ENCODE measurements around the gene TMPRSS2. TPM values are rescaled to one million over a fixed set of nuclear protein-coding genes. Genes with fewer than 3 reads are reported as not detected.
A peak's percentile ranks its signal among the peaks of the same experiment; 100 is the strongest.

TMPRSS2 gene
- total RNA-seq, 2 donors from 2014 or later, result not detected

- ATAC-seq (no peak), DNase-seq (ENCODE audit: low spot score in 2 of 2) (no peak)
- Mint-ChIP-seq H3K36me3 (no peaks in the 10 kb centered on the region), H3K9me3 (no peaks in the 10 kb centered on the region), H3K27ac (no peak overlapping the region)
Measured at GRCh38 chr21:41497788-41498187, 10.2 kb downstream of the TMPRSS2 start.

- no peak overlapping the region for H3K27ac Mint-ChIP-seq
- no peaks in the 10 kb centered on the region for H3K9me3 Mint-ChIP-seq
- no peaks in the 10 kb centered on the region for H3K36me3 Mint-ChIP-seq
- DNase-seq (ENCODE audit: low spot score in 2 of 2) (no peak), ATAC-seq (no peak)
Measured at GRCh38 chr21:41497008-41497407, 10.9 kb downstream of the TMPRSS2 start.

GRCh38 chr21:41494242-41494641, 13.7 kb downstream of the TMPRSS2 start:
- DNase-seq (ENCODE audit: low spot score in 2 of 2) (no peak), ATAC-seq (no peak)
- Mint-ChIP-seq H3K27ac (peak overlapping the region in 1 of 2 donors; percentile 3), H3K9me3 (no peaks in the 10 kb centered on the region), H3K36me3 (no peaks in the 10 kb centered on the region)

- ATAC-seq, result no peak
- no peak for DNase-seq (ENCODE audit: low spot score in 2 of 2)
- Mint-ChIP-seq H3K9me3 (no peaks in the 10 kb centered on the region), H3K36me3 (no peaks in the 10 kb centered on the region), H3K27ac (no peak overlapping the region)
Measured at GRCh38 chr21:41491412-41491811, 16.5 kb downstream of the TMPRSS2 start.

GRCh38 chr21:41490330-41490729, 17.6 kb downstream of the TMPRSS2 start:
- DNase-seq (ENCODE audit: low spot score in 2 of 2), result no peak
- ATAC-seq, result no peak

GRCh38 chr21:41489329-41489728, 18.6 kb downstream of the TMPRSS2 start:
- Mint-ChIP-seq H3K36me3 (no peaks in the 10 kb centered on the region), H3K27ac (no peak overlapping the region), H3K9me3 (no peaks in the 10 kb centered on the region)
- ATAC-seq (no peak), DNase-seq (ENCODE audit: low spot score in 2 of 2) (no peak)

More at GRCh38 chr21:41490330-41490729, 17.6 kb downstream of the TMPRSS2 start:
- Mint-ChIP-seq H3K36me3 (no peaks in the 10 kb centered on the region), H3K27ac (no peak overlapping the region), H3K9me3 (no peaks in the 10 kb centered on the region)

- Mint-ChIP-seq H3K27ac (no peak overlapping the region), H3K9me3 (no peaks in the 10 kb centered on the region), H3K36me3 (no peaks in the 10 kb centered on the region)
- ATAC-seq (no peak), DNase-seq (ENCODE audit: low spot score in 2 of 2) (no peak)
Measured at GRCh38 chr21:41488080-41488479, 19.9 kb downstream of the TMPRSS2 start.

- Mint-ChIP-seq H3K9me3 (no peaks in the 10 kb centered on the region), H3K36me3 (no peaks in the 10 kb centered on the region), H3K27ac (no peak overlapping the region)
- no peak for DNase-seq (ENCODE audit: low spot score in 2 of 2)
- no peak for ATAC-seq
Measured at GRCh38 chr21:41487082-41487481, 20.9 kb downstream of the TMPRSS2 start.

GRCh38 chr21:41483973-41484372, 24.0 kb downstream of the TMPRSS2 start:
- Mint-ChIP-seq H3K9me3 (no peaks in the 10 kb centered on the region), H3K27ac (no peak overlapping the region), H3K36me3 (no peaks in the 10 kb centered on the region)
- no peak for ATAC-seq
- DNase-seq (ENCODE audit: low spot score in 2 of 2), result no peak

GRCh38 chr21:41483415-41483814, 24.5 kb downstream of the TMPRSS2 start:
- Mint-ChIP-seq H3K36me3 (no peaks in the 10 kb centered on the region), H3K27ac (no peak overlapping the region), H3K9me3 (no peaks in the 10 kb centered on the region)
- no peak for DNase-seq (ENCODE audit: low spot score in 2 of 2)
- ATAC-seq, result no peak

GRCh38 chr21:41482980-41483379, 25.0 kb downstream of the TMPRSS2 start:
- DNase-seq (ENCODE audit: low spot score in 2 of 2), result no peak
- no peaks in the 10 kb centered on the region for H3K9me3 Mint-ChIP-seq
- no peak for ATAC-seq
- H3K36me3 Mint-ChIP-seq, result no peaks in the 10 kb centered on the region
- H3K27ac Mint-ChIP-seq, result no peak overlapping the region

GRCh38 chr21:41482301-41482700, 25.7 kb downstream of the TMPRSS2 start:
- Mint-ChIP-seq H3K9me3 (no peaks in the 10 kb centered on the region), H3K36me3 (no peaks in the 10 kb centered on the region)

GRCh38 chr21:41481191-41481590, 26.8 kb downstream of the TMPRSS2 start:
- H3K36me3 Mint-ChIP-seq, result no peaks in the 10 kb centered on the region
- no peak for DNase-seq (ENCODE audit: low spot score in 2 of 2)
- no peak for ATAC-seq
- no peak overlapping the region for H3K27ac Mint-ChIP-seq
- no peaks in the 10 kb centered on the region for H3K9me3 Mint-ChIP-seq

More at GRCh38 chr21:41482301-41482700, 25.7 kb downstream of the TMPRSS2 start:
- H3K27ac Mint-ChIP-seq, result no peak overlapping the region
- no peak for ATAC-seq
- DNase-seq (ENCODE audit: low spot score in 2 of 2), result no peak

- H3K9me3 Mint-ChIP-seq, result no peaks in the 10 kb centered on the region
- no peak for DNase-seq (ENCODE audit: low spot score in 2 of 2)
- H3K36me3 Mint-ChIP-seq, result no peaks in the 10 kb centered on the region
- no peak for ATAC-seq
- H3K27ac Mint-ChIP-seq, result no peak overlapping the region
Measured at GRCh38 chr21:41480086-41480690, 27.8 kb downstream of the TMPRSS2 start.

GRCh38 chr21:41479686-41480085, 28.3 kb downstream of the TMPRSS2 start:
- no peak for DNase-seq (ENCODE audit: low spot score in 2 of 2)
- no peaks in the 10 kb centered on the region for H3K36me3 Mint-ChIP-seq
- H3K9me3 Mint-ChIP-seq, result no peaks in the 10 kb centered on the region
- no peak for ATAC-seq
- H3K27ac Mint-ChIP-seq, result no peak overlapping the region

- ATAC-seq, result no peak
- Mint-ChIP-seq H3K9me3 (no peaks in the 10 kb centered on the region), H3K36me3 (no peaks in the 10 kb centered on the region), H3K27ac (peak overlapping the region in 1 of 2 donors; percentile 32)
- DNase-seq (ENCODE audit: low spot score in 2 of 2), result no peak
Measured at GRCh38 chr21:41478319-41479177, 29.4 kb downstream of the TMPRSS2 start.

GRCh38 chr21:41477641-41478318, 30.2 kb downstream of the TMPRSS2 start:
- Mint-ChIP-seq H3K36me3 (no peaks in the 10 kb centered on the region), H3K27ac (no peak overlapping the region), H3K9me3 (no peaks in the 10 kb centered on the region)
- DNase-seq (ENCODE audit: low spot score in 2 of 2) (no peak), ATAC-seq (no peak)

Measured in activated naive CD4-positive, alpha-beta T cell treated with anti-CD3 and anti-CD28 coated beads, Interleukin-2, amount 50 U/mL, for 72 hours (primary cell).